CD8-positive, alpha-beta memory T cell (primary cell): Measurements from ENCODE around the gene EPHA1. TPM values are rescaled to one million over a fixed set of nuclear protein-coding genes. Genes with fewer than 3 reads are reported as not detected.

Experiments used
- CTCF ChIA-PET: fragments of 350-600 bp; sonication (Branson Sonifier 250); formaldehyde crosslinking; loops from one replicate; lab custom pipeline; 2021; ENCODE audit warnings: antibody characterized with exemption; lab: Charles Lee
- POLR2A ChIA-PET: fragments of 350-600 bp; sonication (Branson Sonifier 250); formaldehyde crosslinking; loops from one replicate; lab custom pipeline; 2021; ENCODE audit warnings: antibody characterized with exemption; lab: Charles Lee
- DNase-seq, 5 donors: peaks; one replicate each; pipeline versions ENCODE4 v3.0.0 to v3.0.0-alpha.2; 2020 to 2022; ENCODE audit warnings: mixed read lengths in 1 of 5
- H3K27ac ChIP-seq: one replicate; pipeline ENCODE4 v1.7.0; 2013; ENCODE audit warnings: low read depth, mild to moderate bottlenecking, low read length, moderate library complexity
- H3K27me3 ChIP-seq: 2 replicates; pipeline ENCODE4 v1.7.0; 2013; ENCODE audit warnings: low read length, mild to moderate bottlenecking; ENCODE audit not compliant: insufficient read depth, poor library complexity, severe bottlenecking
- H3K36me3 ChIP-seq: 2 replicates; pipeline ENCODE4 v1.7.0; 2013; ENCODE audit warnings: mild to moderate bottlenecking, low read length, moderate library complexity; ENCODE audit not compliant: insufficient read depth
- H3K4me1 ChIP-seq: 2 replicates; pipeline ENCODE4 v1.7.0; 2013; ENCODE audit warnings: mild to moderate bottlenecking, low read length, moderate library complexity; ENCODE audit not compliant: insufficient read depth
- H3K4me3 ChIP-seq: 2 replicates; pipeline ENCODE4 v1.7.0; 2013; ENCODE audit warnings: mild to moderate bottlenecking, low read length
- H3K9me3 ChIP-seq: 2 replicates; pipeline ENCODE4 v1.7.0; 2013; ENCODE audit warnings: mild to moderate bottlenecking, low read length
- H3K27ac Mint-ChIP-seq, 8 donors: one replicate each; pipeline ENCODE4 v1.8.0; 2020 to 2021; ENCODE audit warnings: mixed read lengths in 8 of 8, mild to moderate bottlenecking in 6 of 8, inconsistent platforms in 3 of 8, moderate library complexity in 3 of 8
- H3K27me3 Mint-ChIP-seq, 2 donors: one replicate each; pipeline ENCODE4 v1.8.0; 2020 to 2021; ENCODE audit warnings: mixed read lengths in 2 of 2, mild to moderate bottlenecking in 1 of 2, moderate library complexity in 1 of 2
- H3K36me3 Mint-ChIP-seq, 3 donors: one replicate each; pipeline ENCODE4 v1.8.0; 2020 to 2021; ENCODE audit warnings: mixed read lengths in 3 of 3, inconsistent platforms in 1 of 3, mild to moderate bottlenecking in 1 of 3
- H3K4me1 Mint-ChIP-seq, 3 donors: one replicate each; pipeline ENCODE4 v1.8.0; 2020 to 2021; ENCODE audit warnings: mixed read lengths in 3 of 3, inconsistent platforms in 1 of 3, mild to moderate bottlenecking in 1 of 3
- H3K4me3 Mint-ChIP-seq, 7 donors: one replicate each; pipeline ENCODE4 v1.8.0; 2020 to 2021; ENCODE audit warnings: mixed read lengths in 7 of 7, mild to moderate bottlenecking in 6 of 7, moderate library complexity in 4 of 7, inconsistent platforms in 2 of 7
- H3K9me3 Mint-ChIP-seq, 5 donors: one replicate each; pipeline ENCODE4 v1.8.0; 2020 to 2022; ENCODE audit warnings: mixed read lengths in 5 of 5, mild to moderate bottlenecking in 3 of 5, moderate library complexity in 2 of 5, inconsistent platforms in 1 of 5
- polyA plus RNA-seq: library from polyadenylated mRNA; unstranded; fragments of 300-500 nt; fragmentation: Illumina TruSeq; gene quantifications from one replicate; pipeline ENCODE4 v1.2.3, GENCODE V29; 2021
- total RNA-seq, 2 experiments: library from RNA; stranded (reverse); gene quantifications; one replicate each; pipeline ENCODE4 v1.2.3, GENCODE V29; 2021

The EPHA1 gene
- total and polyA plus RNA-seq, 3 experiments from 2014 or later = 2.8 to 4.6 (median 3.1) TPM

DNA sequence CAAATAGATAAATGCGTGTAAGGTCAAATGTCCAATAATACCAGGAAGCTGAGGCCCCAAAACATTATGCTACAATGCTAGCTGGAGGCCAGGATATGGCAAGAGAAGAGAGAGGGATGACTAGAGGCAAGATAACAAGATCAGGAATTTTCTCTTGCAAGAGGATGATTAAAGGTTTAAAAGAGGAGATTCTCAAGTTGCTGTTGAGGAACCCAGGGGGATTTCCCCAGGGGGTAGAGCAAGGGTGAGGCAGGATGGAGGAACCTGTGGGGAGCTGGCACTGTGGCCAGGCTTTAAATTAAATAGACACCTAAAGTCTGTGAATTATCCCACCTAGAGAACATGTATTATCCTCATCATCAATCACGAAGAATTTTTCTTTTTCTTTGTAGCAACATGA lies 31.2 kb upstream of the EPHA1 start:
- Histone ChIP-seq H3K27me3 (no peaks in the 10 kb centered on the region), H3K4me3 (no peak overlapping the region), H3K36me3 (no peaks in the 10 kb centered on the region), H3K4me1 (no peaks in the 10 kb centered on the region), H3K27ac (no peak overlapping the region), H3K9me3 (no peaks in the 10 kb centered on the region)
- Mint-ChIP-seq H3K36me3 (peaks cover 0 to 6% (median 0%) of the 10 kb centered on the region in 3 donors), H3K9me3 (no peaks in the 10 kb centered on the region), H3K4me3 (no peak overlapping the region), H3K27ac (no peak overlapping the region), H3K27me3 (peaks cover 0 to 5% of the 10 kb centered on the region in 2 donors), H3K4me1 (peaks cover 0 to 11% (median 9%) of the 10 kb centered on the region in 3 donors)
- DNase-seq = no peak
- ChIA-PET POLR2A (no interaction called here), CTCF (interaction anchor here (1.0 to 1.4 kb wide), 2 partner anchors 17 to 140 kb away, joined by 3 read pairs; no protein-coding TSS in a partner anchor)

DNA sequence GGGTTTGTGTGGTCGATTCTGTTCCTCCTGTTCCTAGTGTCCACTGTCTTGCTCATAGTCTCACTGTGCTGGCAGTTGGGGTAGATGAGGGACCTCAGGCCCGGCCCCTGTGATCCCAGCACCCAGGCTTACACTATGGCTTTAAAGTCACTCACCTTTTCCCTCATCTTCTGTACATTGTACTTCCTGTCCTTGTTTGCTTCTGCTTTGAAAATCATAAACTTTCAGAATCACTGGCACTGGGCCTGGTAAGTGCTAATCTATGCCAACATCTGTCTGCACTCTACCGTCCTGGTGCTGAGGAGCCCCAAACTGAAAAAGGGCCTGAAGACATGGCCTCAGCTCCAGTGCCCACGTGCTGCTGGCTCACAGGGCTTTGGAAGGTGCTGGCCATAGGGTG lies 28.9 kb upstream of the EPHA1 start:
- Histone ChIP-seq H3K36me3 (no peaks in the 10 kb centered on the region), H3K9me3 (no peaks in the 10 kb centered on the region), H3K27ac (no peak overlapping the region), H3K27me3 (peaks cover 4% of the 10 kb centered on the region), H3K4me1 (no peaks in the 10 kb centered on the region), H3K4me3 (no peak overlapping the region)
- no peak overlapping the region for H3K4me3 Mint-ChIP-seq
- H3K27me3 Mint-ChIP-seq = peaks cover 0 to 5% of the 10 kb centered on the region in 2 donors
- no peak for DNase-seq
- H3K4me1 Mint-ChIP-seq = peaks cover 0 to 11% (median 9%) of the 10 kb centered on the region in 3 donors
- ChIA-PET CTCF (no interaction called here), POLR2A (no interaction called here)
- H3K36me3 Mint-ChIP-seq = peaks cover 0 to 6% (median 0%) of the 10 kb centered on the region in 3 donors
- H3K27ac Mint-ChIP-seq = no peak overlapping the region
- no peaks in the 10 kb centered on the region for H3K9me3 Mint-ChIP-seq

DNA sequence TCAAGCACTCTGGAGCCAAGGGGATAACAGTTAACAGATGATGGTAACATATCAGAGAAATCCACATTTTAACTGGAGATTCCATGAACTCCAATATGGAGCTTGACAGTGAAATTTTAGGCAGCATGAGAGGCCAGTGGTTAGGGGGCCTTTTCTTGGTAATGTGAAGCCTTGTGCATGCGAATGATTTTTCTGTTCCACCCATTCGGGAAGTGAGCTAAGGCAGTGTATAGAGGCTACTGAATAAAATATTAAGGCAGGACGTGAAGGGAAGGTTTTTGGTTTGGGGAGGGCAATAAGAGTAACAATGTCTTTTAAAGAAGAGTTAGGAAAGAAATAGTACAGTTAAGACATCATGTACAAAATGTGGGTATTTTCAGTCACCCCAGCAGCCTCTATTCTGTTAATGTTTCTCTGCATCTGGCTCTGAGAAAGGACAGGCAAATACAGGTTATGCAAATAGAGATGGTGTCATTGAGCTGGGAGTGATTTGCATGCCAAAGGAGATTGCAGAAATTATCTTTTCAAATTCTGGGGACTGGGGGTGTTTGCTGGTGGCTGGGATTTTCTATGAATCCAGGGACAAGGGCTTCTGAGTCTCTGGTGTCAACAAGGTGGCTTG lies 27.8 kb upstream of the EPHA1 start:
- ChIA-PET CTCF (interaction anchor here (1.0 kb wide), 1 partner anchor 196 kb away, joined by 3 read pairs; no protein-coding TSS in a partner anchor), POLR2A (no interaction called here)
- Histone ChIP-seq H3K4me3 (no peak overlapping the region), H3K9me3 (no peaks in the 10 kb centered on the region), H3K27me3 (peaks cover 4% of the 10 kb centered on the region), H3K4me1 (no peaks in the 10 kb centered on the region), H3K27ac (no peak overlapping the region), H3K36me3 (no peaks in the 10 kb centered on the region)
- H3K9me3 Mint-ChIP-seq = no peaks in the 10 kb centered on the region
- no peak overlapping the region for H3K4me3 Mint-ChIP-seq
- peaks cover 0 to 11% (median 9%) of the 10 kb centered on the region in 3 donors for H3K4me1 Mint-ChIP-seq
- peaks cover 0 to 5% of the 10 kb centered on the region in 2 donors for H3K27me3 Mint-ChIP-seq
- no peak overlapping the region for H3K27ac Mint-ChIP-seq
- peaks cover 0 to 8% (median 0%) of the 10 kb centered on the region in 3 donors for H3K36me3 Mint-ChIP-seq
- no peak for DNase-seq

DNA sequence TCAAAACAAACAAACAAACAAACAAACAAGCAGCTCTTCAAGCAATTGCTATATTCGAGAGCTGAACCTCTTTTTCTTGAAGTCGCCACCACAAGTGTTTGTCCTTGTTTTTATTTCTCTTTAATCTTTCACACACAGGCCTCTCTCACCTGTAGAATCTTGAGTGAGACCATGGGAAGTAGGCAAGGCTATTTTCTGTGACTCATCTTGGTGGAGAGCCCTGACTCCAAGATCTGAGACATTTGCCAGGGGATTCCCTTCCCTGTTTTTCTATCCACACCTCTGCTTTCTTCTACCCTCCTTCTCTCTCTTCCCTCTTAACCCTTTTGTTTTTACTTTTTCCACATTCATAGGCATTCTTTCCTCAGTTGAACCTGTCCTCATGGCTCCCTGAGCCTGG lies 26.6 kb upstream of the EPHA1 start:
- Mint-ChIP-seq H3K27ac (no peak overlapping the region), H3K36me3 (peaks cover 0 to 9% (median 0%) of the 10 kb centered on the region in 3 donors), H3K27me3 (peaks cover 3 to 5% of the 10 kb centered on the region in 2 donors), H3K4me1 (peaks cover 0 to 11% (median 9%) of the 10 kb centered on the region in 3 donors), H3K4me3 (no peak overlapping the region), H3K9me3 (no peaks in the 10 kb centered on the region)
- Histone ChIP-seq H3K27me3 (peaks cover 4% of the 10 kb centered on the region), H3K9me3 (no peaks in the 10 kb centered on the region), H3K4me1 (no peaks in the 10 kb centered on the region), H3K4me3 (no peak overlapping the region), H3K27ac (no peak overlapping the region), H3K36me3 (no peaks in the 10 kb centered on the region)
- no peak for DNase-seq
- ChIA-PET CTCF (interaction anchor here (1.0 kb wide), 1 partner anchor 18 kb away, joined by 3 read pairs; no protein-coding TSS in a partner anchor), POLR2A (no interaction called here)

DNA sequence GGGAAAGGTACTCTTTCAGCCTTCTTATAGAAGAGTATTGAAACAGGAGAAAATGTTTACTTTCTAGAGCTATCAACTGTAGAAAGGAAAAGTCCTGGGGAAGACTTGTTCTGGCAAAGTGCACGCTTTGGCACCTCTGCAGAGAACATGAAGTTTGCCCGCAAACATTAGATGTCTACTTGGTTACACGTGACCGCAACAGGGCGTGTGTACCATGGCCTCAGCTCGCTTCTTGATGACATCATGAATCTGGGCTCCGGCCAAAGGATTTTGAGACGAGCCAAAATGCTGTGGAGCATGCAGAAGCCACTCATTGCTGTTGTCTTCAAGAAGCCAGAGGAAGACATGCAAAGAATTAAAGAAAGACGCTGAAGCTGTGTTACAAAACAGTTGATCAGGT lies 26.0 kb upstream of the EPHA1 start:
- DNase-seq = no peak
- CTCF ChIA-PET = interaction anchor here (1.0 kb wide), 1 partner anchor 18 kb away, joined by 3 read pairs; no protein-coding TSS in a partner anchor
- peaks cover 0 to 11% (median 0%) of the 10 kb centered on the region in 3 donors for H3K36me3 Mint-ChIP-seq
- Histone ChIP-seq H3K4me1 (no peaks in the 10 kb centered on the region), H3K27ac (no peak overlapping the region), H3K27me3 (peaks cover 4% of the 10 kb centered on the region), H3K4me3 (no peak overlapping the region), H3K36me3 (no peaks in the 10 kb centered on the region), H3K9me3 (no peaks in the 10 kb centered on the region)
- no peak overlapping the region for H3K27ac Mint-ChIP-seq
- H3K4me1 Mint-ChIP-seq = peaks cover 0 to 11% (median 9%) of the 10 kb centered on the region in 3 donors
- no peaks in the 10 kb centered on the region for H3K9me3 Mint-ChIP-seq
- peaks cover 3 to 5% of the 10 kb centered on the region in 2 donors for H3K27me3 Mint-ChIP-seq
- POLR2A ChIA-PET = no interaction called here
- no peak overlapping the region for H3K4me3 Mint-ChIP-seq

DNA sequence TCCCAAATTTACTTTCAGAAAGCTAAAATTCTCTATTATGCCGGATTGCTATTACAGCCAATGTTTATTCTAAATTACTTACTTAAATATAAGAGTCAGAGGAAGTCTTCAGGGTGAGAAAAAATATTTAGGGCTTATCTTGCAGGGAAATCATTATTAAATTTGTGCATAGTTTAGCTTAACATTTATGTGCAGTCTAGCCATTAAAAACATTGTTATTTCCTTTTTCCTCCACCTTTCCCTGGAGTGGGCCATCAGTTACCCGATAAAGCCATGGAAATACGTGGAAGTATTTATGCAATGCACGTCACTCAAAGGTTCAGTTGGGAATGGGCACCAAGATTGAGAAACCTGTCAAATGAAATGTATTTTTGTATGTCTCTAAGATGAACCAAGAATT lies 25.1 kb upstream of the EPHA1 start:
- Histone ChIP-seq H3K4me1 (no peaks in the 10 kb centered on the region), H3K36me3 (no peaks in the 10 kb centered on the region), H3K27ac (no peak overlapping the region), H3K4me3 (no peak overlapping the region), H3K27me3 (peaks cover 4% of the 10 kb centered on the region), H3K9me3 (no peaks in the 10 kb centered on the region)
- no peak overlapping the region for H3K4me3 Mint-ChIP-seq
- H3K36me3 Mint-ChIP-seq = peaks cover 0 to 11% (median 0%) of the 10 kb centered on the region in 3 donors
- H3K27ac Mint-ChIP-seq = no peak overlapping the region
- CTCF ChIA-PET = interaction anchor here (0.8 kb wide), 1 partner anchor 16 kb away, joined by 3 read pairs; no protein-coding TSS in a partner anchor
- H3K27me3 Mint-ChIP-seq = peaks cover 3 to 5% of the 10 kb centered on the region in 2 donors
- peaks cover 0 to 11% (median 9%) of the 10 kb centered on the region in 3 donors for H3K4me1 Mint-ChIP-seq
- no peak for DNase-seq
- POLR2A ChIA-PET = no interaction called here
- H3K9me3 Mint-ChIP-seq = no peaks in the 10 kb centered on the region

DNA sequence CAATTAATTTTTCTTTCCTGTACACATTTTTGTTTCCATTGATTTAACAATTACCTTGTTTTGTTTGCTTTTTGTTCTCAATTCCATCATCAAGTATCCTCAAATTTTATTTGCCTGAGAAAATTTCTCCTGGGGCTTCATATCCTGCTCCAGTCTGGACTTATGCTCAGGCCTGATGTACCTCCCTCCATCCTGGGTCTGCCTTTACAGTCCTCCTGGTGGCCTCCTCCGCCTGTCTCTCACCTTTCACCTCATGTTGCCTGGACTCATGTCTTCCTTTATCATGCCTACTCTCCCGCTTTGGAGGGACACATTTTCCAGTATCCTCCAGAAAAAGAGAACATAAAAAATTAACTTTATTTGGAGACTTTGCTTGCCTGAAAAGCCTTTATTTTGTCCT lies 22.5 kb upstream of the EPHA1 start:
- no peaks in the 10 kb centered on the region for H3K4me1 ChIP-seq
- H3K9me3 ChIP-seq = no peaks in the 10 kb centered on the region
- H3K4me3 Mint-ChIP-seq = no peak overlapping the region
- peaks cover 3% of the 10 kb centered on the region in 2 donors for H3K27me3 Mint-ChIP-seq
- H3K4me1 Mint-ChIP-seq = peaks cover 0 to 7% (median 4%) of the 10 kb centered on the region in 3 donors
- H3K27me3 ChIP-seq = peaks cover 4% of the 10 kb centered on the region
- no peaks in the 10 kb centered on the region for H3K36me3 ChIP-seq
- peaks cover 0 to 8% (median 0%) of the 10 kb centered on the region in 3 donors for H3K36me3 Mint-ChIP-seq
- no peak overlapping the region for H3K27ac ChIP-seq
- H3K9me3 Mint-ChIP-seq = no peaks in the 10 kb centered on the region
- H3K4me3 ChIP-seq = no peak overlapping the region
- no peak overlapping the region for H3K27ac Mint-ChIP-seq
- POLR2A ChIA-PET = interaction anchor here (0.6 kb wide), 1 partner anchor 16 kb away, joined by 4 read pairs; no protein-coding TSS in a partner anchor
- DNase-seq = no peak
- CTCF ChIA-PET = interaction anchor here (1.3 kb wide), 1 partner anchor 9 kb away, joined by 3 read pairs; no protein-coding TSS in a partner anchor
